Measurements from ENCODE around the gene SH3BP2. TPM values are rescaled to one million over a fixed set of nuclear protein-coding genes. Genes with fewer than 3 reads are reported as not detected.

Gene SH3BP2
- total and polyA plus RNA-seq, 10 of the 15 experiments (the other 5 are each of a cell fraction or from before 2014, with no cell fraction given) = 1.1 to 61.8 (median 23.9) TPM

- intact Hi-C loops (cut with micrococcal nuclease; ENCODE audit: unreplicated experiment) = loop anchor here (5.0 kb wide), 1 partner anchor 47 kb away; no protein-coding TSS in a partner anchor
- H3K9me3 ChIP-seq (replicated peaks; ENCODE audit: control insufficient read depth, insufficient read depth, low read length) = no peaks in the 10 kb centered on the region
- in situ Hi-C loops (cut with MboI) = no loop called here
- H4K20me1 ChIP-seq (ENCODE audit: control insufficient read depth, insufficient read depth) = no peaks in the 10 kb centered on the region
- POLR2A ChIA-PET = no interaction called here
- no peaks in the 10 kb centered on the region; a peak in 1 of 4 replicates for H3K36me3 ChIP-seq (ENCODE audit: control insufficient read depth in 2 of 2, insufficient read depth in 2 of 2, low read length in 1 of 2)
- RAD21 ChIA-PET (ENCODE audit: unreplicated experiment) = no interaction called here
- no peak for FAIRE-seq
- H3K9ac ChIP-seq (ENCODE audit: control insufficient read depth, insufficient read depth, low read length) = no peak overlapping the region
- H3K4me3 ChIP-seq = no peak overlapping the region
- WGBS (ENCODE audit: insufficient coverage, insufficient replicate concordance, low lambda C conversion rate, missing lambda C conversion rate) = 79% methylated on average over 10 of the region's 10 CpGs
- CTCF ChIA-PET = interaction anchor here (1.6 kb wide), 1 partner anchor 22 kb away, joined by 3 read pairs; no protein-coding TSS in a partner anchor
- peaks cover 50% of the 10 kb centered on the region for H3K4me1 ChIP-seq (ENCODE audit: control insufficient read depth, insufficient read depth, low read length)
- no peaks in the 10 kb centered on the region for H3K27me3 ChIP-seq (replicated peaks in 1 of 2; ENCODE audit: control insufficient read depth in 2 of 2, insufficient read depth in 2 of 2, low read length in 1 of 2)
- no peak for ATAC-seq
- H3K27ac ChIP-seq (ENCODE audit: control insufficient read depth, insufficient read depth) = no peak overlapping the region
- SMC1A ChIA-PET (ENCODE audit: uncharacterized antibody, unreplicated experiment) = interaction anchor here (1.6 kb wide), 1 partner anchor 9 kb away, joined by 9 read pairs; no protein-coding TSS in a partner anchor
- BruUV-seq (replicated peaks) = no TSS peak
- no peak for DNase-seq (ENCODE audit: low read depth, low spot score)
- no peak overlapping the region for H2AFZ ChIP-seq (ENCODE audit: control insufficient read depth, low read depth, low read length)
- H3K4me2 ChIP-seq (ENCODE audit: control insufficient read depth, insufficient read depth) = no peak overlapping the region
- peaks cover 30% of the 10 kb centered on the region for H3K79me2 ChIP-seq (ENCODE audit: control insufficient read depth, insufficient read depth, low read length)
- TF ChIP-seq TARDBP (IDR thresholded peaks at IDR 0.05; ENCODE audit: borderline replicate concordance) = no peak
- TF ChIP-seq SRF (IDR thresholded peaks at IDR 0.05; ENCODE audit: low read depth in 2 of 2, low read length in 2 of 2) = no peak
- 0 out of 2 replicates have a peak, but pooled peaks have one; percentile 22 for TF ChIP-seq PAX5 (IDR thresholded peaks at IDR 0.05; ENCODE audit: borderline replicate concordance, low read depth, low read length)
- no peak for TF ChIP-seq EZH2 (IDR thresholded peaks at IDR 0.05; ENCODE audit: borderline replicate concordance, control insufficient read depth, low read depth, low read length)
- TF ChIP-seq MEF2B (IDR thresholded peaks at IDR 0.05; ENCODE audit: partially characterized antibody, poor library complexity, severe bottlenecking) = no peak
- 0 out of 2 replicates have a peak, but pooled peaks have one; percentile 12 for TF ChIP-seq NR2F1 (conservative IDR thresholded peaks at IDR 0.05)
- no peak for TF ChIP-seq JUND (IDR thresholded peaks at IDR 0.05; ENCODE audit: low read depth, low read length)
Observed at GRCh38 chr4:2809610-2810180, 16.8 kb downstream of the SH3BP2 start.
